T follicular helper cell (primary cell): ENCODE data around the gene MARCHF2.
A peak's percentile ranks its signal among the peaks of the same experiment; 100 is the strongest.

ENCODE experiments used
- DNase-seq: peaks from one replicate; pipeline ENCODE4 v3.0.0-alpha.2; 2020; ENCODE audit warnings: low read depth

MARCHF2 gene

DNA sequence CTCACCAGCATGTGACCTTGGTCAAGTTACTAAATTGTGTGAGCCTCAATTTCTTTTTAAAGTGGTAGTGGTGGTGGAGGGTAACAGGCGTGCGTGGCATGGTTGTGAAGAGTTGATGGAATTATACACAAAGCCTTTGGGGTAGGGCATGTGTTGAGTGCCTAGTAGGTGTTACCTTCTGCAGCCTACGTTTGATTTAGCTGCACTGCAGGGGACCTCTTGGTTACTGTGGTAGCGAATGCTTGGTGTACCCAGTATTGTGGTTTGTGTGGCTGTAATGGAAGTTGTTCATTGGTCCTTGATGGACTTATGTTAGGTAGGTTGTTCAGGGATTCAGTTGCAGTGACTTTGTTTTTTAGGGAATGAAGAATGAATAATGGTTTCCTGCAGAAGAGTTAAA lies 64.8 kb downstream of the MARCHF2 start:
- DNase-seq, result no peak

GRCh38 chr19:8478598-8478997 lies 65.5 kb downstream of the MARCHF2 start:
- DNase-seq, result no peak

- DNase-seq, result no peak
Measured at GRCh38 chr19:8481201-8481600, 68.1 kb downstream of the MARCHF2 start.

- no peak for DNase-seq
Measured at GRCh38 chr19:8481616-8482015, 68.5 kb downstream of the MARCHF2 start.

DNA sequence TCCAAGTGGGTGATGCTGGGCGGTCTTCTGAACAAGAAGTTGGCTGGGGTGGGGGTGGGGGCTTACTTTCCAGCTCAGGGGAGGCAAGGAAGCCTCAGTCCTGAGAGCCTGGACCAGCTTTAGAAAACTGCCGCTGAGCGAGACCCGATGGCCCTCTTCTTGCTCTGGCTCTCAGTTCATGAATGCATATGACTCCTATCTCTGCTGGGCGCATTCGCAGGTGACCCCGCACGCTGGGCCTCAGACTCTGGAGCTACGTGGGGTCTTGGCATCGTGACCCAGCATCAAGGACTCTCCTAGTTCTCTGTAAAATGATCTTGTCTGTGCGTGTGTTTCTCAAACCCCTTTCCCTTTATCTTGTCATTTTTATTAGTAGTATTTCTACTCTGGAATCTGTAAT lies 69.6 kb downstream of the MARCHF2 start:
- no peak for DNase-seq

GRCh38 chr19:8483165-8483564 lies 70.1 kb downstream of the MARCHF2 start:
- DNase-seq, result no peak

DNA sequence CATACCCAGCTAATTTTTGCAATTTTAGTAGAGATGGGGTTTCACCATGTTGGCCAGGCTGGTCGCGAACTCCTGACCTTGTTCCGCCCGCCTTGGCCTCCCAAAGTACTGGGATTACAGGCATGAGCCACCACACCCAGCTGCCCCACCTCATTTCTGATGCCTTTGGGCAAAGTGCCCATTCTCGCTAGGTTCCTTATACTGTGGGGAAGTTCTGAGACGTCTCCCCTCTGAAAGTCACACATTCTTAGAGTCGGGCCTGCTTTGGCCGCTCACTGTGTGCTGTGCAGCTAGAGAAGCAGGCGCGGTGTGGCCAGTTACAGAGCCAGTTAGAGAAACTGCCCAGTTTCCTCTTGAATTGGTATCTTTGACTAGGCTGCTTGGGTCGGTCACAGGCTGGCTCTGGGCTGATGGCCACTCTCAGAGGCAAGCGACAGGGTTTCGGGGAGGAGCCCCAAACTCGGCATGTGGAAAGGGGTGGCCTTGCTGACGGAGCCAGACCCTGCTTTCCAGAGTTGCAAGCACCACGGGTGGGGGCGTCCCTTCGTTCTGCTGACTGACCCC lies 71.3 kb downstream of the MARCHF2 start:
- DNase-seq, result no peak

DNA sequence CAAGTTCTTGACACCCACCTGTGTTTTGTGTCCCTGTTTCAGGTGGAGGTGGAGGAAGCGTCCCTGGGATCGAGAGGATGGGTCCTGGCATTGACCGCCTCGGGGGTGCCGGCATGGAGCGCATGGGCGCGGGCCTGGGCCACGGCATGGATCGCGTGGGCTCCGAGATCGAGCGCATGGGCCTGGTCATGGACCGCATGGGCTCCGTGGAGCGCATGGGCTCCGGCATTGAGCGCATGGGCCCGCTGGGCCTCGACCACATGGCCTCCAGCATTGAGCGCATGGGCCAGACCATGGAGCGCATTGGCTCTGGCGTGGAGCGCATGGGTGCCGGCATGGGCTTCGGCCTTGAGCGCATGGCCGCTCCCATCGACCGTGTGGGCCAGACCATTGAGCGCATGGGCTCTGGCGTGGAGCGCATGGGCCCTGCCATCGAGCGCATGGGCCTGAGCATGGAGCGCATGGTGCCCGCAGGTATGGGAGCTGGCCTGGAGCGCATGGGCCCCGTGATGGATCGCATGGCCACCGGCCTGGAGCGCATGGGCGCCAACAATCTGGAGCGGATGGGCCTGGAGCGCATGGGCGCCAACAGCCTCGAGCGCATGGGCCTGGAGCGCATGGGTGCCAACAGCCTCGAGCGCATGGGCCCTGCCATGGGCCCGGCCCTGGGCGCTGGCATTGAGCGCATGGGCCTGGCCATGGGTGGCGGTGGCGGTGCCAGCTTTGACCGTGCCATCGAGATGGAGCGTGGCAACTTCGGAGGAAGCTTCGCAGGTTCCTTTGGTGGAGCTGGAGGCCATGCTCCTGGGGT lies 72.7 kb downstream of the MARCHF2 start:
- no peak for DNase-seq

DNA sequence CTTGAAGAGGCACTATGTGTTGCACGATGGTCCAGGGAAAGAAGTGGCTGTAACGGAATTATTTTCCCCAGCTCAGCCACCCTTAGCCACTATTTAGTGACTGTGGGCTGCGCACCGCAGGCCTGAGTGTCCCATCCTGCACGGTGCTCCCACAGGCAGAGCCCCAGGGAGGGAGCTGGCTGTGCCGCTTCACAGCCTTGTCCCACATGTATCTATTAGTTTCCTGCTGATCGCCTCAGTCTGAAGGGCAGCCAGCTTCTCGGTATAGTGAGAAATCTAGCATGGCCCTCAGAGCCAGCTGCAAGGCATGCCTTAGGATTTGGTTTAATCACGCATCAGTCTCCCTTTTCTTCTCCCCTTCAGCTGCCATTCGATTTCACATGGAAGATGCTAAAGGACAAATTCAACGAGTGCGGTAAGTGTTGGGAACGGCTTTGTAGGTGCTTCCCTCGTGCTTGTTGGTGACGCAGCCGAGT lies 73.6 kb downstream of the MARCHF2 start:
- no peak for DNase-seq

DNA sequence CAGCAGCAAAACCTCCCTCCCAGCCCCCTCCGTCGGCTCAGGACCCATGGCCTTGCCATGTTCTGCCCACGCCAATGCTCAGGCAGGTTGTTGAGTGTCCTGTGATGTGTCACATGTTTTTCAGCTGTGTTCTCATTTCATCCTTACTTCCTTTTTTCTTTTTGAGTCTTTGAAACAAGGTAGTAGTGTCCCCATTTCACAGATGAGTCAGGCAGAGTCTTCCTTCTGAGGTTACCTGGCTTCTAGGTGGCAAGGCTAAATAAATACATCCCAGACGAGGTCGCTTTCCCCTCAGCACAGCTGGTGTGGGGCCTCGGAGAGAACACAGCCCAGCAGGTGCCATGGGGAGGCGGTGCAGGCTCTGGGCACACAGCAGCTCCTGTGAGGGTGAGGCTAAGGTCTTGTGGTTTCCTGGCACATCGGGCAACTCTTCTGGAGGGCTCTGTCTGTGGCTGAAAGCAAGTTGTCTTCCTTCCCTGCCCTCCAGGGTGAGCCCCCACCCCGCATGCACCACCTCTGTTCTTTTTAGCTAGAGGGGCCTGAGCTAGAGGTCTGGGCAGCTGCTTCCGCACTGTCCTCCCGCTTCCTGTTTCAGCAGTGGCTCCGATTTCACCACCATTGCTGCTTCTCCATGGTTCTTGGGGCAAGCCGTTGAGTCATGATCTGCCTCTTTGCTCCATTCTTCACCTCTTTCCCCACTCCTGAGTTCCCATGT lies 74.2 kb downstream of the MARCHF2 start:
- peak; percentile 35 for DNase-seq

DNA sequence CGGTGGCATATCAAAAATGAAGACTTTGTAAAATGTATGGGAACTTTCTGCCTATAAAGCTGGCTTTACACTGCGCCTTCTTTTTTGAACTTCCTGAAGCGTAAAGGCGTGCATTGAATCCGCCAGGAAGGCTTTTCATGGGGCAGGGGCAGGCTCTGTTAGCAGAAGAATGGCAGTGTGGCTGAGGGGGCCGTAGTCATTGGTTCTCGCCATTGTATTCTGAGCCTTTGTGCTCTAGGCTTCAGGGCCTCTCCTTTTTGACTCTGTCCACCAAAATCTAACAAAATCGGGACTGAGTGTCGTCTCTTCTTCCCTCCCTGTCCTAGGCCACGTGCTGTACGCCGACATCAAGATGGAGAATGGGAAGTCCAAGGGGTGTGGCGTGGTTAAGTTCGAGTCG lies 75.3 kb downstream of the MARCHF2 start:
- DNase-seq, result no peak
